ENCODE data around the gene FEN1. TPM values are rescaled to one million over a fixed set of nuclear protein-coding genes. Genes with fewer than 3 reads are reported as not detected.

FEN1 gene
- total RNA-seq, 6 donors from 2014 or later: 6.0 to 9.1 (median 7.0) TPM

DNA sequence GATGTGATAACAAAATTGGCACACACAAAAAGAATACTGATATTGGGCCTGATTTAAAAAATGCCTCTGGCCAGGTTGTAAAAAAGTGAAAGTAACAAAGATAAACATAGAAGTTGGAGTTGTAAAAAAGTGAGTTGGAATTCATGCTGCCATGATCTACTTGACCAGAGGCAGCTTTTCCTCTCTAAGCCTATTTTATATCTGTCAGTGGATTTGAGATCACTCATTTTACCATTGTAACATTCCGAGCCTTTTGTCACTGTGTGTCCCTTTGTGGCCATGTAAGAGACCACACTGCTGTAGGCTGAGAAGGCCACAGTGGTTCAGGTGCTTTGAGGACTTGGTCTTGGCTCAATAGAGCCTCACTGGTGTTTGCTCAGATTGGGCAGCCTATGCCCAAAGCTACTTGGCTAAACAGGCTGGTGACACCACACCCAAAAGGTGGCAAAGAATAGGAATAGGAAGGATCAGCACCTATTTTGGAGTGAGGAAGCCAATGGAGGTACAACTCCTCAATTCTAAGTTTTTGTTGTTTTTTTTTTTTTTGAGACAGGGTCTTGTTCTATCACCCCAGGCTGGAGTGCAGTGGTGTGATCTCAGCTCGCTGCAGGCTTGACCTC is 7.1 kb downstream of the FEN1 start:
- Histone ChIP-seq H3K36me3 (peaks cover 0 to 45% (median 28%) of the 10 kb centered on the region in 4 donors), H3K27ac (no peak overlapping the region), H3K27me3 (no peaks in the 10 kb centered on the region), H3K4me1 (peaks cover 0 to 6% (median 1%) of the 10 kb centered on the region in 4 donors), H3K9me3 (no peaks in the 10 kb centered on the region), H3K4me3 (no peak overlapping the region)
- TF ChIP-seq POLR2AphosphoS5 (IDR thresholded peaks at IDR 0.05): no peak
- TF ChIP-seq POLR2A (IDR thresholded peaks at IDR 0.05): no peak
- TF ChIP-seq, protein P1, sequence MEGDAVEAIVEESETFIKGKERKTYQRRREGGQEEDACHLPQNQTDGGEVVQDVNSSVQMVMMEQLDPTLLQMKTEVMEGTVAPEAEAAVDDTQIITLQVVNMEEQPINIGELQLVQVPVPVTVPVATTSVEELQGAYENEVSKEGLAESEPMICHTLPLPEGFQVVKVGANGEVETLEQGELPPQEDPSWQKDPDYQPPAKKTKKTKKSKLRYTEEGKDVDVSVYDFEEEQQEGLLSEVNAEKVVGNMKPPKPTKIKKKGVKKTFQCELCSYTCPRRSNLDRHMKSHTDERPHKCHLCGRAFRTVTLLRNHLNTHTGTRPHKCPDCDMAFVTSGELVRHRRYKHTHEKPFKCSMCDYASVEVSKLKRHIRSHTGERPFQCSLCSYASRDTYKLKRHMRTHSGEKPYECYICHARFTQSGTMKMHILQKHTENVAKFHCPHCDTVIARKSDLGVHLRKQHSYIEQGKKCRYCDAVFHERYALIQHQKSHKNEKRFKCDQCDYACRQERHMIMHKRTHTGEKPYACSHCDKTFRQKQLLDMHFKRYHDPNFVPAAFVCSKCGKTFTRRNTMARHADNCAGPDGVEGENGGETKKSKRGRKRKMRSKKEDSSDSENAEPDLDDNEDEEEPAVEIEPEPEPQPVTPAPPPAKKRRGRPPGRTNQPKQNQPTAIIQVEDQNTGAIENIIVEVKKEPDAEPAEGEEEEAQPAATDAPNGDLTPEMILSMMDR (IDR thresholded peaks at IDR 0.05): no peak
- no peak for TF ChIP-seq EP300 (IDR thresholded peaks at IDR 0.05)
- ATAC-seq (ENCODE audit: low FRiP score in 2 of 2) (no peak), DNase-seq (no peak)
- WGBS, 2 donors: 96 to 100% methylated on average over 2 of the region's 2 CpGs

DNA sequence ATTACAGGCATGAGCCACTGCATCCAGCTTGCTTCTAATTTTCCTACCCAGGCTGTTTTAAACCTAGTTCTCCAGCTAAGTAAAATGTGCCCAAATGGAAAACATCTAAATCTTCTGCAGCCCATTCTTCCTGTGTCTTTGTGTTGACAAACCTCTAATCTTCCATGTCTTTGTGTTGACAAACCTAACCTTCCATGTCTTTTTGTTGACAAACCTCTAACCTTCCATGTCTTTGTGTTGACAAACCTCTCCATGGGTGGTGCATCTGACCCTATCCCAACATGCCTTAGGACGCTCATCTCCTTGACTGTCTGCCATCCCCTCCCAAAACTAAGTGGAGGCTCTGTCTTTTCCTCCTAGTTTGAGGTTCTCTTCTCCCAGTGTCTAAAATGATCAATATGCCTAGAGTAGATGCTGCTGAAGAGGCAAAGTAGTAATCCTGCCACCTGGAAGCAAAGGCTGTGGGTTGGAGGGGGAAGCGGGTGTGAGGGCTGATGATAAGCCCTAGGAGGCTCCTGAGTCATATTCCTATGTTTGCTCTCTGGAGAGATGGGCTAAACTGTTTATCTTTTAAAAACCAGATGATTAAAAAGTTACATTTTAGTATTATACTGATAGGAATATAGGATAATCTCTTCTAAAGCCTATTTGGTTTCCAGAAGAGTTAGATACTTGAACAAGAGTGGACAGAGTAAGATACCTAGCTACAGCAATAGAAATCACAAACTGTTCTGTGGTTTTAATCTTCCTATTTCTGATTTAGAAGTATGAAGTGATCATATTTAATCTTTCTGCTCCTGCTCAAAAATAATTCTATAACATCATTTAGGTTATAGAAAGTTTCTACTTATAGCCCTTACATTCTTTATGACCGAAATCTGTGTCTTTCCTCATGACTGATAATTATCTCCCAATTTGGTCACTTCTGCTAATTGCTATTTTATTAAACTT is 7.9 kb downstream of the FEN1 start:
- 95 to 96% methylated on average over 3 of the region's 3 CpGs for whole genome bisulfite sequencing, 2 donors
- Histone ChIP-seq H3K4me3 (no peak overlapping the region), H3K27me3 (no peaks in the 10 kb centered on the region), H3K36me3 (peaks cover 4 to 50% (median 32%) of the 10 kb centered on the region in 4 donors), H3K4me1 (peaks cover 0 to 6% (median 1%) of the 10 kb centered on the region in 4 donors), H3K9me3 (no peaks in the 10 kb centered on the region), H3K27ac (no peak overlapping the region)
- ATAC-seq (ENCODE audit: low FRiP score in 2 of 2): no peak
- TF ChIP-seq, protein P1 (IDR thresholded peaks at IDR 0.05): no peak
- TF ChIP-seq EP300 (IDR thresholded peaks at IDR 0.05): no peak
- no peak for TF ChIP-seq POLR2AphosphoS5 (IDR thresholded peaks at IDR 0.05)
- no peak for TF ChIP-seq POLR2A (IDR thresholded peaks at IDR 0.05)
- no peak for DNase-seq

DNA sequence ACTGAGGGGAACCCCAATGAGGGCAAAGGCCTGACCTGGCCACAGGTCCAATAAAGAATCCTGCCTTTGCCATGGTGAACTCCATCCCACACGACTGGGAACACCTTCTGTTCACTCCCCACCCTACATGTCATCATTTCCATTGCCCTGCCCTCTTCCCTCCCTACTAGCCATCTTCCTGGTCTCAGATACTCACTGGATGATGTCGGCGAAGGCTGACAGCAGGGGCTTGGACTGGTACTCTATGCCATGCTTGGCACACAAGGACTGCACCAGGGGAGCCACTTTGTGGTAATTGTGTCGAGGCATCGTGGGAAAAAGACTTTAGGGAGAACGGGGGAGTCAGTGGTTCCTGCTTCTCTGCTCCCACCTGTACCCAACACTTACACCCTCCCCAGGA is 9.9 kb downstream of the FEN1 start:
- DNase-seq (no peak), ATAC-seq (ENCODE audit: low FRiP score in 2 of 2) (no peak)
- no peaks in the 10 kb centered on the region for H3K27me3 ChIP-seq
- H3K4me1 ChIP-seq: peaks cover 0 to 2% (median under 1%) of the 10 kb centered on the region in 4 donors
- no peak overlapping the region for H3K27ac ChIP-seq
- no peak for TF ChIP-seq POLR2AphosphoS5 (IDR thresholded peaks at IDR 0.05)
- TF ChIP-seq, protein P1 (IDR thresholded peaks at IDR 0.05): no peak
- no peak for TF ChIP-seq EP300 (IDR thresholded peaks at IDR 0.05)
- no peak for TF ChIP-seq POLR2A (IDR thresholded peaks at IDR 0.05)
- peaks cover 4 to 56% (median 38%) of the 10 kb centered on the region in 4 donors for H3K36me3 ChIP-seq
- 88 to 91% methylated on average over 6 of the region's 6 CpGs for WGBS, 2 donors
- no peaks in the 10 kb centered on the region for H3K9me3 ChIP-seq
- H3K4me3 ChIP-seq: no peak overlapping the region

DNA sequence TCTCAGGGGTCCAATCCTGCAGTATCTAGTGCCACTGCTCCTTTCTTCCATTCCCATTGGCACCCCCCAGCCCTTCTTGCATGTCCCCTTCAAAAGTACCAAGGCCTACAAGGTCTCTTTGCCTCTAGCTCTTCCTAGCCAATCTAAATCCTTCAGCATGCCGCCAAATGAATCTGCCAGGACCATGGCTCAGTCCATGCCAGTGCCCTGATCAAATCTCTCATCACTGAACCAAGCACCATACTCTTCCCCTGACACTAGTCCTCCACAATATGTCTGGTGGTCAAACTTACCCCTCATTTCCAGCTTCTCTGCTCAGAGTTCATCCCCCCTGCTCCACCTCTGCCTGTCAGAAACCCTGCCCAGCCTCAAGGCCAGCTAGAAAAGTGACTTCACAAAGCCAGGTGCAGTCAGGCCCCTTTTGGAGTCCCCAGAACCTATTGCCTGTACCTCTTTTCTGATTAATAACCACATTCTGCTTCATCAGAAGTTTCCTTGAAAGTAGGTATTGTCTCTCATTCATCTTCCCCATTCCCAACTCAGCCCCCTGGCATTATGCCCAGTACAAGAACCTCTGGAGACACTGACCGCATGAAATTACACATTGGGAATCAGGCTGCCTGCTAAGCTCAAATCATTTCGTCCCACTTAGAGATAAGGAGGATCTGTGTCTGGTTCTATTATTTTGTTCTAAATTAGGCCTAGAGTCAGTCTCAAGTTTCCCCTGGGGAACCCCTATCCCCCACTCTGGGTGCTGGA is 11.4 kb downstream of the FEN1 start:
- no peak for TF ChIP-seq POLR2AphosphoS5 (IDR thresholded peaks at IDR 0.05)
- TF ChIP-seq POLR2A (IDR thresholded peaks at IDR 0.05): no peak
- TF ChIP-seq, protein P1 (IDR thresholded peaks at IDR 0.05): no peak
- TF ChIP-seq EP300 (IDR thresholded peaks at IDR 0.05): no peak
- Histone ChIP-seq H3K9me3 (no peaks in the 10 kb centered on the region), H3K27me3 (no peaks in the 10 kb centered on the region), H3K4me3 (no peak overlapping the region), H3K36me3 (peaks cover 4 to 64% (median 52%) of the 10 kb centered on the region in 4 donors), H3K4me1 (no peaks in the 10 kb centered on the region), H3K27ac (no peak overlapping the region)
- WGBS, 2 donors: 74 to 75% methylated on average over 3 of the region's 3 CpGs
- DNase-seq (no peak), ATAC-seq (ENCODE audit: low FRiP score in 2 of 2) (no peak)

Measured in upper lobe of left lung (tissue), 6 donors.